Coronary artery (tissue), 2 donors: Measurements from ENCODE around the gene NCK2.

Experiments
- DNase-seq: peaks from one replicate; pipeline ENCODE4 v3.0.0-alpha.2; 2017; ENCODE audit warnings: low spot score
- H3K27ac ChIP-seq, 2 donors: fragments of 200-600 bp; sonication (generic); one replicate each; pipeline ENCODE4 v1.5.1; 2016 to 2019
- H3K4me3 ChIP-seq: fragments of 200-600 bp; sonication (generic); 2 replicates; pipeline ENCODE4 v1.5.1; 2016; ENCODE audit warnings: mild to moderate bottlenecking, moderate library complexity
- CTCF ChIP-seq: fragments of 200-600 bp; sonication (generic); IDR thresholded peaks from one replicate; pipeline ENCODE4 v1.5.1; 2019; ENCODE audit warnings: antibody characterized with exemption

The NCK2 gene

GRCh38 chr2:105856581-105856980, 111.9 kb downstream of the NCK2 start:
- TF ChIP-seq CTCF, result no peak
- DNase-seq, result no peak
- H3K4me3 ChIP-seq, result no peak overlapping the region
- H3K27ac ChIP-seq, result no peak overlapping the region

GRCh38 chr2:105857076-105857740, 112.5 kb downstream of the NCK2 start:
- Histone ChIP-seq H3K27ac (no peak overlapping the region), H3K4me3 (no peak overlapping the region)
- no peak for TF ChIP-seq CTCF
- DNase-seq, result no peak

GRCh38 chr2:105858868-105859693, 114.4 kb downstream of the NCK2 start:
- no peak overlapping the region for H3K27ac ChIP-seq
- TF ChIP-seq CTCF, result no peak
- no peak for DNase-seq
- H3K4me3 ChIP-seq, result no peak overlapping the region

- no peak for TF ChIP-seq CTCF
- Histone ChIP-seq H3K4me3 (no peak overlapping the region), H3K27ac (no peak overlapping the region)
- DNase-seq, result no peak
These were observed 114.9 kb downstream of the NCK2 start for GRCh38 chr2:105859694-105859951.

- no peak for DNase-seq
- Histone ChIP-seq H3K4me3 (no peak overlapping the region), H3K27ac (no peak overlapping the region)
- TF ChIP-seq CTCF, result no peak
These were observed 115.9 kb downstream of the NCK2 start for GRCh38 chr2:105860567-105860966.

GRCh38 chr2:105861200-105861599, 116.5 kb downstream of the NCK2 start:
- no peak overlapping the region for H3K27ac ChIP-seq
- TF ChIP-seq CTCF, result no peak
- H3K4me3 ChIP-seq, result no peak overlapping the region
- no peak for DNase-seq

GRCh38 chr2:105862843-105863242, 118.1 kb downstream of the NCK2 start:
- DNase-seq, result no peak
- no peak overlapping the region for H3K4me3 ChIP-seq
- no peak overlapping the region for H3K27ac ChIP-seq
- no peak for TF ChIP-seq CTCF
